MM.1S (cell line): ENCODE measurements around the gene NEURL1B.

Source experiments
- DNase-seq: peaks from one replicate; pipeline ENCODE4 v3.0.0-alpha.2; 2015
- H2AFZ ChIP-seq: fragments of 300-600 bp; sonication (generic); 2 replicates; pipeline ENCODE4 v1.6.0; 2016; ENCODE audit warnings: antibody characterized with exemption, low read length
- H3F3A ChIP-seq: fragments of 300-600 bp; sonication (generic); 2 replicates; pipeline ENCODE4 v1.6.1; 2016; ENCODE audit warnings: mild to moderate bottlenecking, antibody characterized with exemption, low read length, moderate library complexity, mixed read lengths; ENCODE audit not compliant: insufficient read depth
- H3K27ac ChIP-seq: fragments of 300-600 bp; sonication (generic); 2 replicates; pipeline ENCODE4 v1.5.1; 2016; ENCODE audit warnings: mild to moderate bottlenecking, low read length
- H3K27me3 ChIP-seq: fragments of 300-600 bp; sonication (generic); replicated peaks from 2 replicates; pipeline ENCODE4 v1.6.0; 2016; ENCODE audit warnings: low read length; ENCODE audit not compliant: insufficient read depth
- H3K36me3 ChIP-seq: fragments of 300-600 bp; sonication (generic); replicated peaks from 2 replicates; pipeline ENCODE4 v1.6.1; 2016; ENCODE audit warnings: mild to moderate bottlenecking, low read length, mixed read lengths; ENCODE audit not compliant: insufficient read depth
- H3K4me1 ChIP-seq: fragments of 300-600 bp; sonication (generic); 2 replicates; pipeline ENCODE4 v1.6.1; 2016; ENCODE audit warnings: low read length, mixed read lengths
- H3K4me2 ChIP-seq: fragments of 300-600 bp; sonication (generic); 2 replicates; pipeline ENCODE4 v1.6.0; 2016; ENCODE audit warnings: low read depth, low read length
- H3K4me3 ChIP-seq: fragments of 300-600 bp; sonication (generic); 2 replicates; pipeline ENCODE4 v1.5.1; 2016; ENCODE audit warnings: low read length, mixed read lengths
- H3K79me2 ChIP-seq: fragments of 300-600 bp; sonication (generic); 2 replicates; pipeline ENCODE4 v1.6.1; 2016; ENCODE audit warnings: mixed run types, low read length, mixed read lengths
- H3K9ac ChIP-seq: fragments of 300-600 bp; sonication (generic); 2 replicates; pipeline ENCODE4 v1.6.1; 2016; ENCODE audit warnings: low read length, mixed read lengths
- H3K9me2 ChIP-seq: fragments of 300-600 bp; sonication (generic); replicated peaks from 2 replicates; pipeline ENCODE4 v1.6.1; 2016; ENCODE audit warnings: mild to moderate bottlenecking, low read length, mixed read lengths; ENCODE audit not compliant: insufficient read depth
- H3K9me3 ChIP-seq: fragments of 300-600 bp; sonication (generic); replicated peaks from 2 replicates; pipeline ENCODE4 v1.6.1; 2016; ENCODE audit warnings: mild to moderate bottlenecking, low read length, mixed read lengths; ENCODE audit not compliant: insufficient read depth
- H4K20me1 ChIP-seq: fragments of 300-600 bp; sonication (generic); 2 replicates; pipeline ENCODE4 v1.6.1; 2016; ENCODE audit warnings: mild to moderate bottlenecking, low read length, moderate library complexity, mixed read lengths; ENCODE audit not compliant: insufficient read depth
- EZH2 ChIP-seq: fragments of 300-600 bp; sonication (generic); optimal IDR thresholded peaks from 2 replicates; pipeline ENCODE3; 2017; ENCODE audit warnings: low read depth, mild to moderate bottlenecking, antibody characterized with exemption, low read length, mixed read lengths
- EZH2phosphoT487 ChIP-seq: fragments of 300-600 bp; sonication (generic); IDR thresholded peaks from 2 replicates; pipeline ENCODE4 v1.6.1; 2018; ENCODE audit warnings: antibody characterized with exemption, low read length
- TF ChIP-seq, protein P1 (sequence below): fragments of 300-600 bp; sonication (generic); IDR thresholded peaks from 2 replicates; pipeline ENCODE4 v1.5.1; 2016; ENCODE audit warnings: antibody characterized with exemption, low read length, mixed read lengths

The NEURL1B gene

DNA sequence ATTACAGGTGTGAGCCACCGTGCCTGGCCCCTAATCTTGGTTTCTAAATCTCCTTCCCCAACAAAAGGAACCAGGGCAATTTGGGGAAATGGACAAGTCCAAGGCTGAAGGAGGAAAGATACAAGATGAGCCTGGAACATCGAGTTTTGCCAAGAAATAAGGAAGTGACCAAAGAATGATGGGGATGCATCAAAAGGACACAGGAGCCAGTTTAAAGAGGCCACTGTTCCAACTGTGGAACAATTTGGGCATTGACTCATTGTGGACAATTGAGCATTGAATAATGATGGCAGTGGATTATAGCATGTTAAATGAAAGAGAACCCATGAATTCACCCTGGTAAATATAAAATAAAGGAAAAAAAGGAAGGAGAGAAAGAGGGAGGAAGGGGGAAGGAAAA is 82.4 kb downstream of the NEURL1B start:
- Histone ChIP-seq H3K79me2 (no peaks in the 10 kb centered on the region), H3K9me2 (no peaks in the 10 kb centered on the region), H3K36me3 (no peaks in the 10 kb centered on the region), H3K4me2 (no peak overlapping the region), H3K9me3 (no peaks in the 10 kb centered on the region), H3K27me3 (no peaks in the 10 kb centered on the region), H3K4me3 (no peak overlapping the region), H3K4me1 (no peaks in the 10 kb centered on the region), H3F3A (no peaks in the 10 kb centered on the region), H3K9ac (no peak overlapping the region), H4K20me1 (no peaks in the 10 kb centered on the region), H2AFZ (no peak overlapping the region), H3K27ac (no peak overlapping the region)
- no peak for DNase-seq
- TF ChIP-seq EZH2phosphoT487, result no peak
- no peak for TF ChIP-seq EZH2
- TF ChIP-seq, protein P1, sequence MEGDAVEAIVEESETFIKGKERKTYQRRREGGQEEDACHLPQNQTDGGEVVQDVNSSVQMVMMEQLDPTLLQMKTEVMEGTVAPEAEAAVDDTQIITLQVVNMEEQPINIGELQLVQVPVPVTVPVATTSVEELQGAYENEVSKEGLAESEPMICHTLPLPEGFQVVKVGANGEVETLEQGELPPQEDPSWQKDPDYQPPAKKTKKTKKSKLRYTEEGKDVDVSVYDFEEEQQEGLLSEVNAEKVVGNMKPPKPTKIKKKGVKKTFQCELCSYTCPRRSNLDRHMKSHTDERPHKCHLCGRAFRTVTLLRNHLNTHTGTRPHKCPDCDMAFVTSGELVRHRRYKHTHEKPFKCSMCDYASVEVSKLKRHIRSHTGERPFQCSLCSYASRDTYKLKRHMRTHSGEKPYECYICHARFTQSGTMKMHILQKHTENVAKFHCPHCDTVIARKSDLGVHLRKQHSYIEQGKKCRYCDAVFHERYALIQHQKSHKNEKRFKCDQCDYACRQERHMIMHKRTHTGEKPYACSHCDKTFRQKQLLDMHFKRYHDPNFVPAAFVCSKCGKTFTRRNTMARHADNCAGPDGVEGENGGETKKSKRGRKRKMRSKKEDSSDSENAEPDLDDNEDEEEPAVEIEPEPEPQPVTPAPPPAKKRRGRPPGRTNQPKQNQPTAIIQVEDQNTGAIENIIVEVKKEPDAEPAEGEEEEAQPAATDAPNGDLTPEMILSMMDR, result no peak

DNA sequence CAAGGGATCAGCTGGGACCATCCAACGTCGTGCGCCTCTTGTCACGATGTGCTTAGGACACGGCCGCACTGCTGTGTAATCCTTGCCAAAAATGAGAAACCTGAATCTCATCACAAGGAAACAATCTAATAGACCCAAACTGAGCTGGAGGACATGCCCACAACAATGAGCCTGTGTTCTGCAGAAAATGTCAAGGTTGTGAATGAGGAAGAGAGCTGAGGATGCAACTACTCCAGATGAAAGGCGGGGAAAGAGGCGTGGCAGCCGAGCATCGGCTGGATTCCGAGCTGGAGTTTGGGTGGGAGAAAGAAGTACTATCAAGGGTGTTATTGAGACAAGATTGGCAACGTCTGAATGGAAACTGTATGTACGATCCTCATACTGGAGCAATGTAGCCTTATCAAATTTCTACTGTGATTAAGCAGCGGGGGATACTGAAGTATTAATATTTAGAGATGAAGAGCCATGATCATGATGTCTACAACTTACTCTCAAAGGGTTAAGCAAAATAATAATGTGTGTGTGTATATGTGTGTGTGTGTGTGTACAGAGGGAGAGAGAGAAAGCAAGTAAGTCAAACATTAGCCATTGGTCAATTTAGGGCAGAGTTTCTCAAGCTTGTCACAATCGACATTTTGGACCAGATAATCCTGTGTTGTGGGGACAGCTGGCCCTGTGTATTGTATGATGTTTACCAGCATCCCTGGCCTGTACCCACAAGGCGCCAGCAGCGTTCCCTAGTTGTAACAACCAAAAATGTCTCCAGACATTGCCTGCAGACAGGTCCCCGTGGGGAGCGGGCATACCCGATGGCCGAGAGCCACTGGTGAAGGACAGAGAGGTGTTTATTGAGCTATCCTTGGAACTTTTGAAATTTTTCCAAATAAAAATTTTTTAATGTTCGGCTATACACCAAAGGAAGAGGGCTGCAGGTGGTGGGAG is 83.5 kb downstream of the NEURL1B start:
- Histone ChIP-seq H3K4me2 (no peak overlapping the region), H3K36me3 (no peaks in the 10 kb centered on the region), H3K9me3 (no peaks in the 10 kb centered on the region), H3K9ac (no peak overlapping the region), H2AFZ (no peak overlapping the region), H3K27ac (no peak overlapping the region), H3K4me3 (no peak overlapping the region), H3K4me1 (no peaks in the 10 kb centered on the region), H3K9me2 (no peaks in the 10 kb centered on the region), H4K20me1 (no peaks in the 10 kb centered on the region), H3K27me3 (no peaks in the 10 kb centered on the region), H3F3A (no peaks in the 10 kb centered on the region), H3K79me2 (no peaks in the 10 kb centered on the region)
- no peak for DNase-seq
- TF ChIP-seq EZH2 (no peak), EZH2phosphoT487 (no peak)
- TF ChIP-seq, protein P1, result no peak

DNA sequence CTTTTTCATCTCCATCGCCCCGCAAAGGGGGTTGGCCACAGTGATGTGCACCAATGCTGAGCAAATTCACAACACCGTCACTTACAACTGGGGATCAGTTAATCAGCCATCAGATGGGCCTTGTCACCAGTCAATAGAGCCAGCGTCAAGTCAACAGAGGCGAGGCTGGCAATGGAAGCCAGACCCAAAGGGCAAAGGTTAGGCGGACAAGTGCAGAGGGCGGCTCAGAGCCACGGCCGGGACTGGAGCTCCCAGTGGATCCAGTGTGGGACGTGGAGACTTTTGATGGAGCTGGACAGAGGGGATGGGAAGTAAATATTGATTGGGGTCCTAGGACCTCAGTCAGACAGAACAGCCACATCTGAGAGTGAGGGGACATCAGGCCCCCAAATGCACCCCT is 84.2 kb downstream of the NEURL1B start:
- no peak for DNase-seq
- Histone ChIP-seq H3K9me2 (no peaks in the 10 kb centered on the region), H3K27ac (no peak overlapping the region), H3K4me1 (no peaks in the 10 kb centered on the region), H3F3A (no peaks in the 10 kb centered on the region), H3K4me3 (no peak overlapping the region), H3K79me2 (no peaks in the 10 kb centered on the region), H2AFZ (no peak overlapping the region), H3K36me3 (no peaks in the 10 kb centered on the region), H3K27me3 (no peaks in the 10 kb centered on the region), H3K9ac (no peak overlapping the region), H3K9me3 (no peaks in the 10 kb centered on the region), H4K20me1 (no peaks in the 10 kb centered on the region), H3K4me2 (no peak overlapping the region)
- TF ChIP-seq EZH2 (no peak), EZH2phosphoT487 (no peak)
- TF ChIP-seq, protein P1, result no peak
